CD14-positive monocyte (primary cell): ENCODE data around the gene ELANE. TPM values are rescaled to one million over a fixed set of nuclear protein-coding genes. Genes with fewer than 3 reads are reported as not detected.
A peak's percentile ranks its signal among the peaks of the same experiment; 100 is the strongest.

Experiments used
- DNase-seq, 3 donors: peaks; one replicate each; pipeline ENCODE4 v3.0.0-alpha.2; 2011 to 2022
- H2AFZ ChIP-seq: 2 replicates; pipeline ENCODE4 v1.6.0; 2012; ENCODE audit warnings: mild to moderate bottlenecking, low read depth, low read length, inconsistent platforms; ENCODE audit not compliant: insufficient read depth, poor library complexity, severe bottlenecking
- H3K27ac ChIP-seq, 2 donors: 1 replicate in 1 of 2; 2 replicates in 1 of 2; pipeline ENCODE4 v1.5.1; 2012 to 2013; ENCODE audit warnings: low read length in 2 of 2, control low read depth in 1 of 2, inconsistent platforms in 1 of 2, low read depth in 1 of 2, mild to moderate bottlenecking in 1 of 2
- H3K27me3 ChIP-seq, 2 donors: one replicate each; pipeline versions ENCODE4 v1.6.0 to v1.6.1; 2011 to 2013; ENCODE audit warnings: low read length in 2 of 2; ENCODE audit not compliant: control insufficient read depth in 2 of 2, insufficient read depth in 2 of 2
- H3K36me3 ChIP-seq, 2 donors: replicated peaks in 1 of 2; 1 replicate in 1 of 2; 2 replicates in 1 of 2; pipeline versions ENCODE4 v1.5.1 to v1.6.1; 2012 to 2013; ENCODE audit warnings: low read length in 2 of 2, control low read depth in 1 of 2, inconsistent platforms in 1 of 2, mild to moderate bottlenecking in 1 of 2; ENCODE audit not compliant: insufficient read depth in 2 of 2, control insufficient read depth in 1 of 2
- H3K4me1 ChIP-seq, 2 donors: 1 replicate in 1 of 2; 2 replicates in 1 of 2; pipeline versions ENCODE4 v1.5.1 to v1.6.1; 2012 to 2013; ENCODE audit warnings: low read length in 2 of 2, control low read depth in 1 of 2, inconsistent platforms in 1 of 2, mild to moderate bottlenecking in 1 of 2, moderate library complexity in 1 of 2; ENCODE audit not compliant: insufficient read depth in 2 of 2, control insufficient read depth in 1 of 2
- H3K4me2 ChIP-seq: replicated peaks from 2 replicates; pipeline ENCODE3; 2012; ENCODE audit warnings: low read length, moderate library complexity, mild to moderate bottlenecking; ENCODE audit not compliant: poor library complexity, severe bottlenecking; ENCODE audit errors: extremely low read depth
- H3K4me3 ChIP-seq, 3 experiments: fragments of 200-600 bp in 1 of 3; sonication (generic) in 1 of 3; replicated peaks in 1 of 3; 1 replicate in 2 of 3; 2 replicates in 1 of 3; pipeline ENCODE4 v1.5.1; 2011 to 2013; ENCODE audit warnings: low read length in 3 of 3, mild to moderate bottlenecking in 3 of 3, control low read depth in 2 of 3, low read depth in 2 of 3, inconsistent platforms in 1 of 3, moderate library complexity in 1 of 3
- H3K79me2 ChIP-seq: 2 replicates; pipeline ENCODE4 v1.6.0; 2012; ENCODE audit warnings: mild to moderate bottlenecking, control low read depth, inconsistent platforms, low read length, moderate library complexity; ENCODE audit not compliant: insufficient read depth
- H3K9ac ChIP-seq: 2 replicates; pipeline ENCODE4 v1.6.0; 2017; ENCODE audit warnings: low read length, mild to moderate bottlenecking; ENCODE audit not compliant: insufficient read depth, poor library complexity, severe bottlenecking
- H3K9me3 ChIP-seq, 2 donors: replicated peaks in 1 of 2; 1 replicate in 1 of 2; 2 replicates in 1 of 2; pipeline versions ENCODE4 v1.5.1 to v1.6.1; 2012 to 2013; ENCODE audit warnings: low read length in 2 of 2, control low read depth in 1 of 2; ENCODE audit not compliant: control insufficient read depth in 1 of 2, insufficient read depth in 1 of 2
- H4K20me1 ChIP-seq: 2 replicates; pipeline ENCODE4 v1.6.0; 2012; ENCODE audit warnings: mild to moderate bottlenecking, low read length, control low read depth, moderate library complexity; ENCODE audit not compliant: insufficient read depth
- H3K27ac Mint-ChIP-seq, 7 donors: one replicate each; pipeline ENCODE4 v1.8.0; 2020; ENCODE audit warnings: mild to moderate bottlenecking in 7 of 7, mixed read lengths in 7 of 7, moderate library complexity in 6 of 7, inconsistent platforms in 2 of 7
- H3K27me3 Mint-ChIP-seq, 3 donors: one replicate each; pipeline ENCODE4 v1.8.0; 2021 to 2022; ENCODE audit warnings: low read depth in 3 of 3, mild to moderate bottlenecking in 3 of 3, mixed read lengths in 3 of 3, moderate library complexity in 3 of 3, inconsistent platforms in 1 of 3
- H3K36me3 Mint-ChIP-seq, 2 donors: one replicate each; pipeline ENCODE4 v1.8.0; 2020; ENCODE audit warnings: mixed read lengths in 2 of 2, inconsistent platforms in 1 of 2, mild to moderate bottlenecking in 1 of 2
- H3K4me1 Mint-ChIP-seq: one replicate; pipeline ENCODE4 v1.8.0; 2020; ENCODE audit warnings: mild to moderate bottlenecking, mixed read lengths
- H3K4me3 Mint-ChIP-seq, 2 donors: one replicate each; pipeline ENCODE4 v1.8.0; 2020; ENCODE audit warnings: mild to moderate bottlenecking in 2 of 2, mixed read lengths in 2 of 2, moderate library complexity in 1 of 2
- H3K9me3 Mint-ChIP-seq, 7 donors: one replicate each; pipeline ENCODE4 v1.8.0; 2020 to 2022; ENCODE audit warnings: mixed read lengths in 7 of 7, mild to moderate bottlenecking in 6 of 7, moderate library complexity in 6 of 7, inconsistent platforms in 2 of 7
- WGBS: methylation state at CpG from one replicate; pipeline ENCODE4 v1.1.5; 2013; ENCODE audit warnings: missing lambda C conversion rate; ENCODE audit not compliant: insufficient coverage; 5-methylcytosine and 5-hydroxymethylcytosine counted together
- intact Hi-C, 2 donors: fragments of 100-400 bp; cut with micrococcal nuclease; formaldehyde crosslinking; loops; one replicate each; pipeline versions ENCODE4 v1.15.0 to v1.15.1; 2023
- polyA plus RNA-seq, 3 donors: library from polyadenylated mRNA; depleted of rRNA in 1 of 3; unstranded in 2 of 3; stranded (reverse) in 1 of 3; fragments of 300-500 nt in 2 of 3; fragments of >200 nt in 1 of 3; fragmentation: Illumina TruSeq in 2 of 3; gene quantifications; 1 replicate in 2 of 3; 2 replicates in 1 of 3; pipeline ENCODE4 v1.2.3, GENCODE V29; 2012 to 2021
- TF ChIP-seq, protein P1 (sequence below): fragments of 200-600 bp; IDR thresholded peaks from one replicate; pipeline ENCODE4 v1.8.0; 2022; ENCODE audit warnings: antibody characterized with exemption, mild to moderate bottlenecking

ELANE gene
- polyA plus RNA-seq, 3 donors, result 0.61 to 2.0 (median 1.3) TPM

DNA sequence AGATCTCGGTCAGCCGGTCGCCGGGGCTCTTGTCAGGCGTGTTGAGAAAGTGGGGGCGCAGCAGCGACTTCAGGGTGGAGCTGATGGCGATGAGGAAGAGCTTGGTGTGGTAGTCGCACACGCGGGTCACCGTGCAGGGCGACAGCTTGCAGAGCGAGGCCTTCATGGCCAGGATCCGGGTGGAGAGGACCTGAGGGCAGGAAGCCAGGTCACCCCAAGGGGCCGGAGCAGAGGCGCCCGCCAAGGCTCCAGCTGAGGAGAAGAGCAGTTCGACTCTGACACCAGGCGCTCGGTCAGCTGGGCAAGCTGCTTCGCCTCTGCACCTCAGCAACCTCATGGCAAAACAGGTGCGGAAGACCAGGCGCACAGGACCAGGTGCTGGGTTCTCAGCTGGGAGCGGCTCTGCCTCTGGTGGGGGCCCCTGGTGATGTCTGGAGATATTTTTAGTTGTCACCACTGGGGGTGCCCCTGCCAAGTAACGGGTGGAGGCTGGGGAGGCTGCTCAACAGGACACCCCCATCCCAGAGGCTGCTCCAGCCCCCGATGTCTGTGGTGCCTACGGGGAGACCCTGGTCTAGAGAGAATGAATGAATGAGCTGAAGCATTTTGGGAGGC, 23.3 kb downstream of the ELANE start:
- WGBS, result 96% methylated on average over 21 of the region's 28 CpGs
- Histone ChIP-seq H3K4me2 (no peak overlapping the region), H3K27me3 (no peaks in the 10 kb centered on the region), H3K9ac (no peak overlapping the region), H2AFZ (no peak overlapping the region), H3K79me2 (no peaks in the 10 kb centered on the region), H3K36me3 (peaks cover 13 to 27% of the 10 kb centered on the region in 2 donors), H3K4me3 (no peak overlapping the region), H3K9me3 (no peaks in the 10 kb centered on the region), H3K27ac (no peak overlapping the region), H3K4me1 (peaks cover 8 to 10% of the 10 kb centered on the region in 2 donors), H4K20me1 (peaks cover 7% of the 10 kb centered on the region)
- intact Hi-C loops, result no loop called here
- H3K4me1 Mint-ChIP-seq, result peaks cover 5% of the 10 kb centered on the region
- TF ChIP-seq, protein P1, sequence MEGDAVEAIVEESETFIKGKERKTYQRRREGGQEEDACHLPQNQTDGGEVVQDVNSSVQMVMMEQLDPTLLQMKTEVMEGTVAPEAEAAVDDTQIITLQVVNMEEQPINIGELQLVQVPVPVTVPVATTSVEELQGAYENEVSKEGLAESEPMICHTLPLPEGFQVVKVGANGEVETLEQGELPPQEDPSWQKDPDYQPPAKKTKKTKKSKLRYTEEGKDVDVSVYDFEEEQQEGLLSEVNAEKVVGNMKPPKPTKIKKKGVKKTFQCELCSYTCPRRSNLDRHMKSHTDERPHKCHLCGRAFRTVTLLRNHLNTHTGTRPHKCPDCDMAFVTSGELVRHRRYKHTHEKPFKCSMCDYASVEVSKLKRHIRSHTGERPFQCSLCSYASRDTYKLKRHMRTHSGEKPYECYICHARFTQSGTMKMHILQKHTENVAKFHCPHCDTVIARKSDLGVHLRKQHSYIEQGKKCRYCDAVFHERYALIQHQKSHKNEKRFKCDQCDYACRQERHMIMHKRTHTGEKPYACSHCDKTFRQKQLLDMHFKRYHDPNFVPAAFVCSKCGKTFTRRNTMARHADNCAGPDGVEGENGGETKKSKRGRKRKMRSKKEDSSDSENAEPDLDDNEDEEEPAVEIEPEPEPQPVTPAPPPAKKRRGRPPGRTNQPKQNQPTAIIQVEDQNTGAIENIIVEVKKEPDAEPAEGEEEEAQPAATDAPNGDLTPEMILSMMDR, result no peak
- peaks cover 0 to under 1% (median 0%) of the 10 kb centered on the region in 3 donors for H3K27me3 Mint-ChIP-seq
- H3K4me3 Mint-ChIP-seq, result no peak overlapping the region
- DNase-seq, result no peak
- H3K27ac Mint-ChIP-seq, result peak overlapping the region in 1 of 7 donors; percentile 32
- no peaks in the 10 kb centered on the region for H3K9me3 Mint-ChIP-seq
- peaks cover 29 to 64% of the 10 kb centered on the region in 2 donors for H3K36me3 Mint-ChIP-seq

DNA sequence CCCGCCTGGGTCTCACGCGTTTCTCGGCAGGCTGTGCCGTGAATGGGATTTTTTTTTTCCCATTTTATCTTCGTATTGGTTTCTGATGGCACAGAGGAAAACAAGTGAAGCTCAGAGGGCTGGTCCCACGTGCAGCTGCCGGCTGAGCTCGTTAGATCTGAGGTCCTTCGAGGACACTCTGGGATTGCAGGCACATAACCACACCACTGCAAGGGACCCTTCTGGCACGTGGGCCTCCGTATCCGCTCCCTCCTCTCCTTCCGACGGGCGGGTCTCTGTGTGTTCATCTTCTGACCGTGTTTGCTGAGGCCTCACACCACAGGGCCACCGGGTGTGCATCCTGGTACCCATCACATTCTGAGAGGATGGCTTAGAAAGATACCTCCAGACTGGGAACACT, 24.0 kb downstream of the ELANE start:
- WGBS, result 96% methylated on average over 14 of the region's 18 CpGs
- Histone ChIP-seq H2AFZ (no peak overlapping the region), H3K79me2 (no peaks in the 10 kb centered on the region), H3K27ac (no peak overlapping the region), H3K4me3 (no peak overlapping the region), H3K4me2 (no peak overlapping the region), H3K9ac (no peak overlapping the region), H3K9me3 (no peaks in the 10 kb centered on the region), H3K27me3 (no peaks in the 10 kb centered on the region), H4K20me1 (peaks cover 3% of the 10 kb centered on the region), H3K36me3 (peaks cover 15 to 23% of the 10 kb centered on the region in 2 donors), H3K4me1 (peaks cover 8 to 10% of the 10 kb centered on the region in 2 donors)
- peaks cover 29 to 64% of the 10 kb centered on the region in 2 donors for H3K36me3 Mint-ChIP-seq
- no peak overlapping the region for H3K4me3 Mint-ChIP-seq
- TF ChIP-seq, protein P1, result no peak
- no peak for DNase-seq
- peaks cover 0 to under 1% (median 0%) of the 10 kb centered on the region in 7 donors for H3K9me3 Mint-ChIP-seq
- intact Hi-C loops, result no loop called here
- H3K27ac Mint-ChIP-seq, result peak overlapping the region in 1 of 7 donors; percentile 33
- H3K4me1 Mint-ChIP-seq, result peaks cover 5% of the 10 kb centered on the region
- no peaks in the 10 kb centered on the region for H3K27me3 Mint-ChIP-seq
